NCI-H1694 (cell line): ENCODE measurements around the gene RAD51B.

Source experiments
- DNase-seq: peaks from one replicate; lab custom pipeline; 2025; lab: John Stamatoyannopoulos, UW

Gene RAD51B

DNA sequence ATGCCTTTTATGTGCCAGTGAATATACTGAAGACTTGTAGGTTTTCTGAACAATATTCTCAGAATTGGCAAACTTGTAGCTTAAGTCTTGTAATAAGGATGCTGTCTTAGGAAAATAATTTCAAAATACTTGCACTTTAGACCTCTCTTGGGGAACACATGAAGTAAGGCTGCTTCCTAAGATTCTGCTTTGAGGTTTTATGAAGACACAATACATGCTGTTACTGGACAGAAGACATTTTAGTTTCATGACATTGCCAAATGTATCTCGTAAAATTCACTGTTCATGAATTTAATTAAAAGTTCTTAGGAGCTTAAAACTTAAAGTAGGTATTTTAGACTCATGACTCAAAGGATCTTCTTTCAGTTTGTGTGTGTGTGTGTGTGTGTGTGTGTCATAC, 80.7 kb downstream of the RAD51B start:
- no peak for DNase-seq

DNA sequence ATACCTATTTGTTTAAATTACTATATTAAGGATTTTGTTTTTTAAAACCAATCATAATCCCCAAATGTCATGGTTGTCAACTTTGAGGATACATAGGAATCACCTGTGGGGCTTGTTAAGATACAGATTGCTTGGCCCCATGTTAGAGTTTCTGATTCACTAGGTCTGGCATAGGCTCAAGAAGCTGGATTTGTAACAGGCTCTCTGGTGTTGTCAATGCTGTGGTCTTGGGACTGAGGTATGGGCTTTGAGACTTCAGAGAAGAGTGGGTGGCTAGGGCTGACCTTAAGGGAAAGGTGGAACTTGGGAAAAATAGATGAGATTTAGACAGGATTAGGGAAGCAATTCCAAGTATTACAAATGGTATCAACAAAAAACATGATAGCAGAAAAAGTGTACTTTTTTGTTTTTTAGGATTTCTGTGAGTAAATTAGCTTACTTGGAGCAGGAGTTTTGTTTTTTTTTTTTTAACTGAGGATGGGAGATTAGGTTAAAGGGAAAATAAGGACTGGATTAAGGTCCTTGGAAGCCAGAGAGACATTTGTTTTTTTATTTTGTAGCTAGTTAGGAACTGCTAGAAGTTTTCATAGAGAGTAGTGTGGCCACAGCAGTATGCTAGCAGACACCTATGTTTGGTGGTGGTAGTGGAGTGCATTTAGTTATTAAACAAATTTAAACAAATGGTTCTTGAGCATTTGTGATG, 88.6 kb downstream of the RAD51B start:
- no peak for DNase-seq

DNA sequence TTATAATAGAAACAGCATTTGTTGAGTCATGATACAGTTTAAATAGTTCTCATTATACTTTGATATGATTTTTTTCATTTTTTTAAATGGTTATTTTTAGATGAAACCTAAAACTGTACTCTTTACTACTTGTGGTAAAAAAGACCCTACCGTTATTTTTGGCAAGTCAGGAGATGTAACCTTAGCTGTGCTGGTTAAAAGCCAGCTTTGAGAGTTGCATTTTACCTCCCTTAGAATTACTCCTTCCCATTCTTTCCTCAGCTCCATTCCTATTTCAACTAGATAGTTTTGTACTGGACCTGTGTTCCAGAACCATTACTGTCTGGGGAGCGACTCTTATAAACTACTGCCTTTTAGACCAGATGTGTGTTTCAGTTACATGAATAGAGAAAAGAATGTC, 92.0 kb downstream of the RAD51B start:
- DNase-seq, result no peak

DNA sequence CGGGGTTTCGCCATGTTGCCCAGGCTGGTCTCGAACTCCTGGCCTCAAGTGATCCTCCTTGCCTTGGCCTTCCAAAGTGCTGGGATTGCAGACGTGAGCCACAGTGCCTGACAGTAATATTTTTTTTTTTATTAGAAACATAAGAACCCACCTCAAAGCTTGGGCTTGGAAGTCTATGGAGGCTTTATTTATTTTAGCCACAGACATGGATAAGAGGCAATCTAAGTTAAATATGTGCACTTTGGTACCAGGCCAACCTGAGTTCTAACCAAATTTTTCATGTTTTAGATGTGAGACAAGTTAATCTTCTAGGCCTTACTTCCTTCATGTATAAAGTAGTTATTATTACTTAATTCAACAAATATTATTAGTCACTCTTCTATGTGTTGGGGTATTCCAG, 96.9 kb downstream of the RAD51B start:
- DNase-seq, result no peak

DNA sequence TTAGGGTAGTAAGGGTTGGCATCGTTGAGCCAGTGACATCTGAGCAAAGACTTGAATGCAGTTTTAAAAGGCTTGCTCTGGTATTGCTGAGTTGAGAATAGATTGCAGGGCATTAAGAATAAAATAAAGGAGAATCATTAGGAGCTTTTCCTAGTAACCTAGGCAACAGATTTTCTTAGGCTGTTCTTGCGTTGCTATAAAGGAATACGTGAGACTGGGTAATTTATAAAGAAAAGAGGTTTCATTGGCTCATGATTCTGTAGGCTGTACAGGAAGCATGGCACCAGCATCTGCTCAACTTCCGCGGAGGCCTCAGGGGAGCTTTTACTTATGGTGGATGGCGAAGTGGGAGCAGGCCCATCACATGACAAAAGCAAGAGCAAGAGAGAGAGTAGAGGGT, 97.4 kb downstream of the RAD51B start:
- no peak for DNase-seq

DNA sequence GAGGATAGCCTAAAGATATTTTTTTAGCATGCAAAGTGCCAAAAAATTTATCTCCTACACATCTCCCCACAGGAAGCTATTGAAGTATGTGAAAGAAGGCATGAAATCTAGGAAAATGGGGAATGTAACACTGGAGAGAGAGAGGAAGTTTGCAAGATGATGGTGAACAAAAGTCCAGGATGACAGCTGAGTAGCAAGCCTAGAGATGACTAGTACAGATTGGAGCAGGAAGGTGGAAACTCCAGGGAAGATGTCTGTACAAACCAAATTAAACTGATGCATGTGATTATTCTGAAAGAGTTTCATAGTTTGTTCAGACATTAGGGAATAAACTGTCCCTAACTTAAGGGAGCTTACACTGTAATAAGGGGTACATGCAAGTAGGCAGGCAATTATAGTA, 99.3 kb downstream of the RAD51B start:
- no peak for DNase-seq

DNA sequence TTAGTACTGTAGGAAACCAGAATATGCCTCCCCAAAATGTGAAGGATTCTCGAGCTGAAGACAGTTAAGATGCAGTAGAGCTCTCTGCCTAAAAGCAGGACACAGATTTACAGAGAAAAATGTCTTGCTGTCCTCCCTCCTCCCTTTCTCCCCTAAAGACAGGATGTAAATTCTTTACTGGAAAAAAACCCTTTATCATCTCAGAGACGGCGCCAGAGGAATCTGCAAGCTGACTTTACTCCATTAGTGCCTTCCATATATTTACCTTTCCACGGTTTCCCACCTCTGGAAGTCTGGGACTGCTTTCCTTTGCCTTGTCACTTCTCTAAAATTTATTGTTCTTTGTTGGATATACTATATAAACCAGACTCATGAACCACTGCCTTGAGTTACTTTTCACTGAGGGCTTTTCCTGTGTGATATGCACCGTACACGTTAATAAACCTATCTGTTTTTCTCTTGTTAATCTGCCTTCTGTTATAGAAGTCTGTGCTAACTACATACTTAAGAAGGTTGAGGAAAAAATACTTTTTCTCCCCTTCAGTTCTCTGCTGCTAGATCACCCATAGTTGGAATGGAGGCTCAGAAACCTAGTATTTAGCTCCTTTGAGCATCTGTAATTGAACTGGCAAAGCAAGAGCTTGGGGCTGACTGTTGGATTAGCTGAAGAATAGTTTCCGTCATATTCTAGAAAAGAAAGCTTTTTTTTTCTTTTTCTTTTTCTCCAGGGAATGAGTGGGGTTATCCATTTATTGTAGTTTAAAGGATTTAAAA, 99.9 kb downstream of the RAD51B start:
- DNase-seq, result no peak

DNA sequence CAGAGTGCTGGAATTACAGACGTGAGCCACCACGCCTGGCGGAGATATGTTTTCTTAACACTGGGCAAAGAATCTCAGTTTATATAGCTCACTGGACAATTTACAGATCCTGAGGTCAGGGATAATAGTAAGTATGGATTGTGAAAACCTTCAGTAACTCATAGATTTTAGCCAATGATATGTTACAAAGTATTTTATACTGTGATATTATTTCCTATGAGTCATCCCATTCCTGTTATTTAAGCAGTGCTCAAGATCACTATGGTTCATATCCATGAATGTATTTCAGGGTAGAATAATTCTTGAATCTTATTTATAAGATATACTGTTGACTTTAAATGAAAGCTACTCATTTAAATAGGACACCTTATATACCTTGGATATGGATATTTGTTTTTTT, 107.2 kb downstream of the RAD51B start:
- no peak for DNase-seq

DNA sequence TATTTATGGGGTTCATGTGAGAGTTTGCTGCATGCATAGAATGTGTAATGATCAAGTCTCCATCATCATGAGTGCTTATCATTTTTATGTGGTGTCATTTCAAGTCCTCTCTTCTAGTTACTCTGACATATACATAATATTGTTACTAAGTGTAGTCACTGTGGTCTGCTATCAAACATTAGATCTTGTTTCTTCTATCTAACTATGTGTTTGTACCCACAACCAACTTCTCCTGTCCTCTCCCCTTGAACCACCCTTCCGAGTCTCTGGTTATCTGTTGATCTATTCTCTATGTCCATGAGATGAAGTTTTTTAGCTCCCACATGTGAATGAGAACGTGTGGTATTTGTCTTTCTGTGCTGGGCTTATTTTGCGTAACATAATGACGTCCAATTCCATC, 107.7 kb downstream of the RAD51B start:
- DNase-seq, result no peak

DNA sequence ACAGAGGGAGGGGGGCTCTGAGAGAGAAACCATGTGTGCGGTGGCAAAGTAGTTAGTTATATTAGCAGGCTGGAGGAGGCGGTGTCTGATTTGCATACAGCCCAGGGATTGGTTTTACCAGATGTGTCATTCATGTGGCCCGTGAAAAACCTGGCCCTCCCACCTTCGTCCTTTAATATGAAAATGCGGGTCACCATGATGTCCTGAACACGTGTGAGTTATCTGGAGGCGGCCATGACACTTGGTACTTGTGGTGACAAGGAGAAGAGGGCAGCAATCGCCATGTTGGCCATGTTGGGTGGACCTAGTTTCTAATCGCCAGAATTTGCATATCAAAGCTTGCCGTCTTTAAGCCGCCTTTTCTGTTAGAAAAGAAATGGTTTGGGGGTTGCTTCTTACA, 108.8 kb downstream of the RAD51B start:
- DNase-seq, result no peak

DNA sequence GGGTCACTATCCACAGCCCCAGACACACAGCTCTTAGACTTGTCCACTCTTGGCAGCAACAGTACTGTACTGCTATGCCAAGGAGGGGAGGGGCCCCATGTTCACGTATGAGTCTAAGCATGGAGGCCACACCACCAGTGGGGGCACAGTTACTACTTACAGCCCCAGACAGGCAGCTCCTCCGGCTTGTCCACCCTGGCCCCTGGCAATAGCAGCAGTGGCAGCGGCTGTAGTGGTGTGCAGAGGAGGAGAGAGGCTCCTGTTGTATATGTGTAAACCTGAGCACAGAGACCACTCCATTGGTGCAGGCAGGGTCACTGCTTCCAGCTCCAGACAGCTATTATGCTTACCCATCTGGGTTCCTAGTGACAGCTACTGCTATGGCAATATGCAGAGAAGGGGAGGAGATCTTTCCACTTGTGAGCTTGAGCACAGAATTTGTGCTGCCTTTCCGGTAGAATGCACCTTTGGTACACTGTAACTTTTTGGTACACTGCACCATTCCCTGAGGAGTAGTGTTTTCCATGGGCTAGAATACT, 113.2 kb downstream of the RAD51B start:
- no peak for DNase-seq

DNA sequence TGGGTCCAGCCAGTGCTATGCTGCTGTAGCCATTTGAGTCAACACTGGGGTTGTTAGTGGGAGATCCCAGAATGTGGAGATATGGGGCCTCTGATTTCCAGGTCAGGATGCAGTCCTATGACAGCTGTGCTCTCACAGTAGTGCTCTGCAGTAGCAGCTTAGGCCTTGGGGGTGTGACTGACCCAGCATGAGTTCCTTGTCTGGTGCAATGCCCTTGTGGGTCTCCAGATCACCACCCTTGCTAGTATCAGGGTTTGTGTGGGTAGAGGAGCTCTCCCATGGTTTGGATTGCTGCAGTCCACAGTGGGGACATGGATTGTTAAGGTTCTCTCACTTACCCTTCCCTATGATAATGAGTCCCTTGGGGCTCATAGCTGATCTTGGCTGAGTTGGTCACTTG, 113.7 kb downstream of the RAD51B start:
- DNase-seq, result no peak

DNA sequence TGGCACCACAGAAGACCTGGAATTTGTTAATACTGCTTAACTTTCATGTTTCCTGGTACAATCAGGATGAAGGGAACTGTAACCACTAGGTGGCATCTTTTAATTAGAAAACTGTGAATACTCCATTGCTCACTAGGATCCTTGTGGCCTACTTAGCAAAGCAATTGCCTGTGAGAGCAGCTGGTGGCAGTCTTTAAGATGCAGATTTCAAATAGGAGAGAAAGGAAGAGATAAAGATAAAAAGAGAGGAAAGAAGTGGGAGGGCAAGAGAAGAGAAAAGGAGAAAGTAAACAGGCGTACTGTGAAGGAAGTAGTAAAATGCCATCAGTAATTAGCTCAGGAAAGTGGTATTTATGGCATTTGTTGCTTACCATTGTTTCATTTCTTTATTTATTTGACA, 114.5 kb downstream of the RAD51B start:
- DNase-seq, result peak; percentile 82

DNA sequence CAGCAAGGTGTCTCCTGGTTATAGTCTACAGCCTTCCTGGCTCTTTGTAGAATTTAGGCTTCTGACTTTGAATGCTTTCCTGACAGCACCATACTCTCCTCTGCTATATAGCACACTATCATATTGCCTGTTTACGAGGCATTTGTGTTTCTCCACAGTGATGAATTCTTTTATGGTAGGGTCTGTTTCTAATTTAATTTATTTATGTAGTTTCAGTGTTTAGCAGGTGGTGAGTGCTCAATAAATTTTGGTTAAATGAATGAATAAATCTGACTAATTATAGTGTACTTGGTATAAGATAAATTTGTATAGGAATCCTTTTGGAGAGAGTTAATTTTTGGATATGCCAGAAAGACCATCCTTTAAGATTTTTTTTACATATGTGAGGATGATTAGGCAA, 115.3 kb downstream of the RAD51B start:
- DNase-seq, result no peak

DNA sequence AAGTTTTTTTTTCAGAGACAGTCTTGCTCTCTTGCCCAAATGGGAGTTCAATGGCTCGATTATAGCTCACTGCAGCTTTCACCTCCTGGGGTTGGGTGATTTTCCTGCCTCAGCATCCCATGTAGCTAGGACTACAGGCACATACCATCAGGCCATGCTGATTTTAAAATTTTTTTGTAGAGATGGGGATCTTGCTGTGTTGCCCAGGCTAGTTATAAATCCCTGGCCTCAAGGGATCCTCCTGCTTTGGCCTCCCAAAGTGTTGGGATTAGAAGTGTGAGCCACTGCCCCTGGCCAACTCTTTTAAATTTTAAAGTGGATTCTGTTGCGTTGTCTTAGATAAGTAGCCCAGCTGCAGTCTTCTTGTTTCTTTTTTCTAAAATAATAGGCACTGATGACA, 115.8 kb downstream of the RAD51B start:
- no peak for DNase-seq

DNA sequence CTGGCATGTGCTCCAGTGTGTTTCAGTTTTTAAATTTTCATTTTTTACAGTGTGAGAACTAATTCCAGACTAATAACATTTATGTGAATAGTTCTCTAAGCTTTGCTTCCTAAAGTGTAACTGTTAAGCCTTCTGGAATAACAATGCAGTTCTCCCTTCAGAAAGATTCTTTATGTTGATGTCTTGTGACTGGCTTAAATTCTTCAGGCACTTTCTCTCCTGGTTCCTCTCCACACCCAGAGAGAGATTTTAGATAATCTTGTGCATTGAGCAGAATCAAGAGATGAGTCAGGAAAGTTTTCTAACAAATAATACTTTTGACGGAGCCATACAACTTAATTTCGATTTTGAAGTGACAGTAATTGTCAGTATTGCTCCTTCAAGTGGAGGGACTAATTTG, 118.5 kb downstream of the RAD51B start:
- no peak for DNase-seq

DNA sequence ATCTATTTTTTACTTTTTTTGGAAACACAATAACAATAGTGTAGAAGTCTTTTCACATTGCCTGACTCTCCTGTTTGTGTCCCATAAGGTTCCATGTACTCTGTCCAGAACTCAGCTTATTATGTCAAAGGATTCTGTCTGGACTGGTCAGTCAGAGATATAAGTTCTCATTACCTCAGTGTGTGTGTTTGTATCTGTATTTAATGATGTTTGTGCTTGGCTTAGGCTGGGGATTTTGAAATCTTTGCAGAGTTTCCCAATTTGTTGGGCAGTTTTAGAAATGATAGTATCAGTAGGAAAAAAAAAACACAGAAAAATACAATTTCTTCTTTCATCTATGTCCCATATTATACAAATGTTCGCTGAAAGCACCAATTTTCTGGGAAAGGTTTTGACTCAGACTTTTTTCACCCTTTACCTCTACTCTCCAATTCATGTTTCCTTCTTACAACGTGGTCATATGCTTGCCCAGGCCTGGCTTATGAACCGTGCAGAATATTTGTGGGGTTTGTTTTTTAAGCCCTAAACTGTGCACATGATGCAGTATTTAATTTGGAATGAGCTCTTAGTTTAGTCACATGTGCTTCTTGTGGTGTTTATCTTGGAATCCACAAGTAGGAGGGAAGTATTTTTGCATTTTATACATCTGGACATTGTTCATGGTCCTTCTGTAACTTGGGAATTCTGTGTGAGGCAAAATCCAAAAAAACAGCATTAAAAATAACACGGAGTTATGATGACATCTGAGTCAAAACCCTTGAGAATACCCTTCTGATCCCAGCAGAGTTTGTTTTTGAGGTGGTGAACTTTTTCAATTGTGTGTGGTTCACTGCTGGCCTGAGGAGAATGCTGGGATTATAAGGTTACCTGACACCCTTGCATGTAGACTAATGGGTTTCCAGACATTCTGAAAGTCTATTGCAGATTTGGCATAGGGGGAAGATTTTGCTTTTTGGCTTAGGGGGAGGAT, 121.2 kb downstream of the RAD51B start:
- no peak for DNase-seq

DNA sequence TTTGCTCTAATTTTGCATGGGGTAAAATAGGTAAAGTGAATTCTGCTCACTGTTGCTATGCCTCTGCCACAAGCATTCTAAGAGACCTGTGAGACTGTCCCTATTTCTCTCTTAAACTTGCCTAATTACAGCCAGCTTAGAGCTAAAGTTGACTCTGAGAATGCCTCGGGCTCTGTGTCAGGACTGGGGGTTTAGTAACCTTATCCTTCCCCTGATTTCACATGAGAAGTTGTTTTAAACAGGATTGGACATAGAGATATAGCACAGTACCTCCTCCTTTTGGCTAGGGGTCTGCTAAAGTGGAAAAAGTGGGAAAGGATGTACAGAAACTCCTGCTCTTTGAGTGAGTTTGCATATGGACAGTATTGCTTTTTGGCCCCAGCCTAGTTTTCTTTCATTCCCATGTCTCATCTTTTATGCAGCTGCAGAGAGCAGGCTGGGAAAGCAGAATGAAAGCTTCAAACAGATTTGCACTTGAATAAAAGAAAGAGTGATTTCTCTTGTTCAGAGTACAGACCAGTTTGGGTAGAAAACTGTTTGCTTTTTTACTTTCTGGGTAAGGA, 122.0 kb downstream of the RAD51B start:
- DNase-seq, result no peak

DNA sequence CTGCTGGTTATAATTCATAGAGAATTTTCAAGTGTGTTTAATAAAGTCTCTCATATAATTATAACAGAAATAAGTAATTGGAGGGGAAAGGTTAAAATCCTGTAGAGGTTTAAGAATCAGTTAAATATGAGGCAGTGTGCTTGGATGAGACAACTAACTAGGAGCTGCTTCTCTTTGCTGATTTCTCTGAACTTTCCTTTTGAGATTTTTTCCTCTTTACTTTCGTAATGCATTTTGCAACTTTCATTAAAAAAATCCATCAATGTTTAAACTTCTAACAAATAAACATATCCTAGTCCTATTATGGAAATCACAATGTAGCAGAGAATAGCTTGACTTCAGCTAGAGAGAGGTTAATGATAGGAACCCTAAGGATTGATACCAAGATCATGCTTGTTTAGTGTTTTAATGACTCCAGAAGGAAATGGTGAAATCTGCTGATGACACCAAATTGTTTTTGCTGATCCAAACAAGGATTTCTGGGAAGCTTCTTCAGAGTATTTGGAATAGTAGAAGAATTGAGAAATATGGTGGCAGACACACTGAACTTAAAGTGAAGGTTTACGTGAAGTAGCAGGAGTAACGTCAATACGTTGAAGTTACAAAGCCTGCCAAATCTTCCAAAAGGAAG, 122.6 kb downstream of the RAD51B start:
- DNase-seq, result no peak

DNA sequence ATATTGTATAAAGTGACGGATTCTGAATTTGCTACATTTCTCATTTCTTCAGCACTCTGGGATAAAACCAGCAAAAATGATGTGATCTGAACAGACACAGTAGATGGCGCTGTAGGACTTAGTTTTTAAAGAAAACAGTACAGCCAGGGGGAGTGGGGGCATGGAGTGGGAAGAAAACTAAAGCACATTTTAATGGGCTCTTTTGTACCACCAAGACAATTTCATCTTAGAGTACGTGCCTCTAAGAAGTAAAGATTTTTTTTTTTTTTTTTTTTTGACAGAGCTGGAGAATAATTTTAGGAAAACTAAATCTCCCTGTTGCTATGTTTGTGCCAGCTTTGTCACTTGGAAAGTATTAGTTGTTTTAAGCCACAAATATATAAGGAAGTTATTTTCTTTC, 124.4 kb downstream of the RAD51B start:
- DNase-seq, result peak; percentile 95

DNA sequence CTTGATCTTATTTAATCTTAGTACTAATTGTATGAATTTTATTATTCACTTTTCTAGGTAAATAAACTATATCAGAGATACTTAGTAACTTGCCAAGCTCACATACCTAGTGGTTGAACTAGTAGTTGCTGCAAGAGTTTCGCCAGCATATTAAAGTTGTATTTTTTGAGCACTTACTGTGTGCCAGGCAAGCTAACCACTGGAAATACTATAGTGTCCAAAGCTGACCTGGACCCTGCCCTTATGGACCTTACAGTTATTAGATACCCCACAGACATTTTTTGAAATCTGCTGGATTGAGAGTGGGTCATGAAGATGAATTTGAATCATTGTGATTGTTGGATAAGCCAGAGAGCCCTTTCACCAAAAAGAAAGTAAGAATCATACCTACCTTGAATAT, 125.0 kb downstream of the RAD51B start:
- no peak for DNase-seq

DNA sequence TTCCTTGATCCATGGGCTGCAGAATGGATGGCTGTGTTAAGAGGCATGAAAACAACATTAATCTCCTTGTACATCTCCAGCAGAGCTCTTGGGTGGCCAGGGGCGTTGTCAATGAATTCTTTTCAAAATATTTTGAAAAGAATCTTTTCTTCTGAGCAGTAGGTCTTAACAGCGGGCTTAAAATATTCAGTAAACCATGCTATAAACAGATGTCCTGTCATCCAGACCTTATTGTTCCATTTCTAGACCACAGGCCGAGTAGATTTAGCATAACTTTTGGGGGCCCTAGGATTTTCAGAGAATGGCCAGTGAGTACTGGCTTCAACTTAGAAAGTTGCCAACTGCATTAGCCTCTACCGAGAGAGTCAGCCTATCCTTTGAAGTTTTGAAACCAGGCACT, 130.2 kb downstream of the RAD51B start:
- no peak for DNase-seq
